GM18499 (cell line): ENCODE results near the gene MAP1LC3B.
"Not testable (repeated sequence)": the region's sequence is repeated elsewhere in the genome, so short reads cannot be mapped to it uniquely, and the experiment has no call there.

Source experiments
- ATAC-seq: cut with Tn5 transposase; IDR thresholded peaks from one replicate; pipeline ENCODE4 v1.9.1; 2021; ENCODE audit warnings: moderate number of reproducible peaks; ENCODE audit not compliant: insufficient read depth, unreplicated experiment

MAP1LC3B gene

GRCh38 chr16:87359121-87359520 is 33.0 kb upstream of the MAP1LC3B start:
- ATAC-seq = no peak

GRCh38 chr16:87360862-87361610 is 31.1 kb upstream of the MAP1LC3B start:
- ATAC-seq = no peak

GRCh38 chr16:87361916-87362619 is 30.1 kb upstream of the MAP1LC3B start:
- ATAC-seq = no peak

GRCh38 chr16:87362828-87363559 is 29.1 kb upstream of the MAP1LC3B start:
- ATAC-seq = not testable (repeated sequence)

- ATAC-seq = no peak
Measured at GRCh38 chr16:87363771-87364455, 28.2 kb upstream of the MAP1LC3B start.

GRCh38 chr16:87365021-87365713 is 27.0 kb upstream of the MAP1LC3B start:
- ATAC-seq = no peak

GRCh38 chr16:87366288-87366687 is 25.8 kb upstream of the MAP1LC3B start:
- no peak for ATAC-seq

- ATAC-seq = no peak
Measured at GRCh38 chr16:87366930-87367329, 25.2 kb upstream of the MAP1LC3B start.

- ATAC-seq = no peak
Measured at GRCh38 chr16:87367529-87367928, 24.6 kb upstream of the MAP1LC3B start.

- ATAC-seq = no peak
Measured at GRCh38 chr16:87368029-87368770, 23.9 kb upstream of the MAP1LC3B start.

GRCh38 chr16:87369117-87369765 is 22.9 kb upstream of the MAP1LC3B start:
- ATAC-seq = no peak

GRCh38 chr16:87369796-87370719 is 22.1 kb upstream of the MAP1LC3B start:
- no peak for ATAC-seq

GRCh38 chr16:87371261-87371866 is 20.8 kb upstream of the MAP1LC3B start:
- no peak for ATAC-seq

GRCh38 chr16:87372305-87372704 is 19.8 kb upstream of the MAP1LC3B start:
- ATAC-seq = no peak

GRCh38 chr16:87374313-87374712 is 17.8 kb upstream of the MAP1LC3B start:
- no peak for ATAC-seq

GRCh38 chr16:87375426-87376135 is 16.6 kb upstream of the MAP1LC3B start:
- no peak for ATAC-seq

GRCh38 chr16:87376660-87377059 is 15.5 kb upstream of the MAP1LC3B start:
- ATAC-seq = no peak
